HL-60 (cell line): ENCODE data around the gene TOR1AIP2.

ENCODE experiments used
- CTCF ChIP-seq: IDR thresholded peaks from one replicate; pipeline ENCODE4 v1.5.1; 2011; ENCODE audit warnings: low read length, control low read depth, inconsistent platforms; ENCODE audit not compliant: insufficient read depth
- POLR2AphosphoS5 ChIP-seq: IDR thresholded peaks from 2 replicates; pipeline ENCODE4 v1.6.1; 2012; ENCODE audit warnings: low read depth
- REST ChIP-seq: IDR thresholded peaks from 2 replicates; pipeline ENCODE4 v1.6.1; 2012; ENCODE audit warnings: low read depth; ENCODE audit not compliant: insufficient replicate concordance

- TF ChIP-seq CTCF (no peak), REST (no peak), POLR2AphosphoS5 (no peak)
Measured at GRCh38 chr1:179818260-179818659, 59.3 kb downstream of the TOR1AIP2 start.
